Middle frontal gyrus (tissue), 1 donor: ENCODE results near the gene BEND7.
"Not testable (repeated sequence)": the region's sequence is repeated elsewhere in the genome, so short reads cannot be mapped to it uniquely, and the experiment has no call there.

ENCODE experiments used
- DNase-seq: peaks from one replicate; pipeline ENCODE4 v3.0.0-alpha.2; 2015; ENCODE audit warnings: low spot score; ENCODE audit errors: extremely low spot score

BEND7 gene

DNA sequence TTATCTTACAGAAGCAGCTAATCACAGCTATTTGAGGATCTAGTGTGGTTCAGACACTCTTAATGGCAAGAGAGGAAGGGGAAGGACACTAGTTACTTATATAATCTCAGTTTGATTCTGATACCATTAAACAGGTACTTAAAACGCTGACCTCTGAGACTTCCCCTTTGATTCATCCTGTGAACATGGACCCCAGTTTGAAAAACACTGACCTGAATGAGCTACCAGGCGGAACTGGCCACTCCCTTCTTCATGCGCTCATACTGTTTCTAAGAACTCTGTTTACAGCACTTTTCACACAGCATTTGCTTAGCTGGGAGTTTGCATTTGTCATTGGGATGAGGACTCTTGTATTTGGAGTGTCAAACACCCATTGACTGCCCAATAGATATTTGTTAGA is 45.7 kb downstream of the BEND7 start:
- no peak for DNase-seq

DNA sequence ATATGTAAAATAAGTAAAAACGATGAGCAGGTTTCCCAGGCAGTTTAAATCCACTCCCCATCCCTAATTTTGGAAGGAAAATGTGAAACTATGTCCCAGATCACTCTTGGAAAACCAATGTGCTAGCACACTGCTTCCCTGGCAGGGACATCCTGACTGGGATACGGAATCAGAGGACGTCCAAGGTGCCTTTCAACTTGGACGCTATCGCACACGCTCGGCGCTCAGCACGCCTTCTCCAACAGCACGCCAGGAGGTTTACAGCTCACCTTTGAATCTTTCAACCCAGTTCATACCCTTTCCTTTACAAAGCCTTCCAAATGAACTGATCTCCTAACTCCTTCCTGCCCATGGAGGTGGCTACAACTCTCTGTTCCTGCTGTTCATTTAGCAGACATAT is 47.1 kb downstream of the BEND7 start:
- DNase-seq: no peak

- DNase-seq: no peak
Measured at GRCh38 chr10:13475124-13475523, 53.7 kb downstream of the BEND7 start.

DNA sequence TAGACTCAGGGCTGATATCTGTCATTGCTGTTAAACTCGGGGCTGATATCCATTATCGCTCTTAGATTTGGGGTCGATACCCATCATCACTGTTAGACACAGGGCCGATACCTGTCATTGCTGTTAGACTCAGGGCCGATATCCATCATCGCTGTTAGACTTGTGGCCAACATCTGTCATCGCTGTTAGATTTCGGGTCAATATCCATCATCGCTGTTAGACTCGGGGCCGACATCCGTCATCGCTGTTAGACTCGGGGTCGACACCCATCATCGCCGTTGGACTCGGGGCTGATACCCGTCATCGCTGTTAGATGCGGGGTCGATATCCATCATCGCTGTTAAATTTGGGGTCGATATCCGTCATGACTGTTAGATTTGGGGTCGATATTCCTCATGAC is 54.8 kb downstream of the BEND7 start:
- DNase-seq: no peak

DNA sequence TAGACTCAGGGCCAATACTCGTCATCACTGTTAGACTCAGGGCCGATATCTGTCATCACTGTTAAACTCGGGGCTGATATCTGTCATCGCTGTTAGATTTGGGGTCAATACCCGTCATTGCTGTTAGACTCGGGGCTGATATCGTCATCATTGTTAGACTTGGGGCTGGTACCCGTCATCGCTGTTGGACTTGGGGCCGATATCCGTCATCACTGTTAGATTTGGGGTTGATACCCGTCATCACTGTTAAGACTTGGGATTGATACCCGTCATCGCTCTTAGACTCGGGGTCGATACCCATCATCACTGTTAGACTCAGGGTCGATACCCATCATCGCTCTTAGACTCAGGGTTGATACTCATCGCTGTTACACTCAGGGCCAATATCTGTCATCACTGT is 56.5 kb downstream of the BEND7 start:
- no peak for DNase-seq

GRCh38 chr10:13470270-13470669 is 58.5 kb downstream of the BEND7 start:
- no peak for DNase-seq

DNA sequence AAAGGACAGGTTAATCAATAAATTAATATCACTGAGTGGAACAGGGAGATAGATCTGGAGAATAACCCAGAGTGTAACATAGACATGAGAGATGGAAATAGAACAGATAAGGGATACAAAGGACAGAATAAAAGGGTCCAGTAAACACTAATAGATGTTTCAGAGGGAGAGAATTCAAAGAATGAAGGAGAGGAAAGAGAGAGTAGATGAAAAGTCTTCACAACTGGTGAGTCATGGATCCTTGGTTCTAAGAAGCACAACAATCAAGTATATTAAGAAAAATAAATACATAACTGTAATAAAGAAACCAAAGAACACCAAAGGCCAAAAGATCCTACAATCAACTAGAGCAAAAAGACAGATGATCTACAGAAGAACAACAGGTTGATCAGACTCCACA is 66.3 kb downstream of the BEND7 start:
- no peak for DNase-seq

DNA sequence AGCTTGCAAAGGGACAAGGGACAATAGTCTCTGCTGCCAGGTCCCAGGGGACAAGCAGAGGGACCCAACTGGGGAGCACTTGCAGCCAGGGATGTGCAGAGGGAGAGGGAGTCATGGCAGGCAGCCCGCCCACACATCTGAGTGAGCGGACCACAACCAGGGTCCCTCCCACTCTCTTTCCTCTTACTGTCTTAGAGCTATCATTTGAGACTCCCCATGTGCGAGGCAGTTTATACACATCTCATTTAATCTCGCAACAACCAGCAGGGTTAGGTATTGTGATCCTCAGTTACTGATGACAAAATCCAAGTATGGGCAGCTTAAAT is 70.2 kb downstream of the BEND7 start:
- no peak for DNase-seq

DNA sequence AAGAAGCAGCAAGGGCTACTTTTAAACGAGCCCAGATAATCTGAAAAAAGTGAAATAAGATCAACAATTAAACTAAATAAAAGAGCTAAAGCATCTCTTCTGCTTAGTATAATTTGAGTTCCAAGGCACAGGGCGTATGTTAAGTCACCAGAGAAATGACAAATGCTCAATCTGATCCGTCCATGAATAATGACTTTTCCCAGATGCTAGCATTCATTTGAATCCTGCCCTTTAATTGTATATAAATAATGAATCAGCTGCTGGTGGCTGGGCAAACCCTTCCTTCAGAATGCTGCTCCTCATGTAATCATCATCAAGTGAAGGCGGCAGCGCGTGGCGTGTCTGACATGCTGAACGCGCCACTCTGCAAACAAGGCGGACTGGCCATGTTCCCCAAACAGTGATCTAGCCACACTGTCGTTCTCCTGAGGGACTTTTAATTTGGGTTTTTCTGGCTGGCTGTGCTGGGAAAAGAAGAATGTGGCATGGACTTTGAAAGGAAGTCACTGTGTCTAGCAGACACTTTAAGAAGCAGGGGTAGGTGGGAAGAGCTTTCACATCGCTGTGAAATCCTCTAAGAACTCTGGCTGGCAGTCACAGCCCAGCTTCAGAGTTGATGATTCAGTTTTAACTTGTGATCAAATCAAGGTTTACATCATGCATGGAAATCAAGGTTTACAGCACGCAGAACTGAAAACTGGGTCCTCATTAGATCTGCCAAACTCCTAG is 70.7 kb downstream of the BEND7 start:
- no peak for DNase-seq

DNA sequence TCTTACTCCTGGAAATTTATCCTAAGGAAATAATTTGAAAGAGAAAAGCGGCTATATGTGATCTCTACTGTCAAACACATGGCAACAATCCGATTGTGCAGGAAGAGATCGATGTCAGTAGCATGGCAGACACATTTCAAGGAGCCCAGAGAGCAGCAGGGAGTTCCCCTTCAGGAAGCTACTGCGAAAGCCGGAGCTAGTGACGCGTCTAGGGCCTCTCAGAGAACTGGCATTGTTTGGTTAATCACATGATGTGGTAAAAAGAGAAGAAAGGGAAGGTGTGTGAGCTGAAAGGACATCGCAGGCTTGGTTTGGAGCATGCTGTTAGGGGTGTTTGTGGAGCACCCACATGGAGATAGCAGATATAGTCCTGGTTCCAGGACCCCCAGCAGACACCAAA is 74.9 kb downstream of the BEND7 start:
- DNase-seq: no peak

GRCh38 chr10:13450069-13450468 is 78.7 kb downstream of the BEND7 start:
- no peak for DNase-seq

DNA sequence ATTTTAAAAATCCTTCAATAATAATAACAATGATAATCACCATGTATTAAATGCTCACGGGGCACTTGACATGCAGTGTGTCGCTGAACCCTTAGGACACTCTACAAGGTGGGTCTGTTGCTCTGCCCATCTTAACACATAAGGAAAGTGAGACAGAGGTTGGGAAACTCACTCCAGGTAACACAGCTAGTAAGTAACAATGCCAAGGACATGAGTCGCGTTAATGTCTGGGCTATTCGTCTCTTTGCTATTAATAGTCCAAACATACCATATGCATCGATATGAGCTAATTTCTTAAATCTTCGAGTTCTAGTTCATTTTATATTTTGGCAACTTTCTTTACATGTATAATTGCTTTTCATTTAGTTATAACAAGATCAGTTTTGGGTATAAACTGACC is 79.5 kb downstream of the BEND7 start:
- DNase-seq: no peak

GRCh38 chr10:13448216-13448615 is 80.6 kb downstream of the BEND7 start:
- no peak for DNase-seq

GRCh38 chr10:13445656-13446400 is 83.0 kb downstream of the BEND7 start:
- DNase-seq: no peak

GRCh38 chr10:13441476-13441875 is 87.3 kb downstream of the BEND7 start:
- no peak for DNase-seq

DNA sequence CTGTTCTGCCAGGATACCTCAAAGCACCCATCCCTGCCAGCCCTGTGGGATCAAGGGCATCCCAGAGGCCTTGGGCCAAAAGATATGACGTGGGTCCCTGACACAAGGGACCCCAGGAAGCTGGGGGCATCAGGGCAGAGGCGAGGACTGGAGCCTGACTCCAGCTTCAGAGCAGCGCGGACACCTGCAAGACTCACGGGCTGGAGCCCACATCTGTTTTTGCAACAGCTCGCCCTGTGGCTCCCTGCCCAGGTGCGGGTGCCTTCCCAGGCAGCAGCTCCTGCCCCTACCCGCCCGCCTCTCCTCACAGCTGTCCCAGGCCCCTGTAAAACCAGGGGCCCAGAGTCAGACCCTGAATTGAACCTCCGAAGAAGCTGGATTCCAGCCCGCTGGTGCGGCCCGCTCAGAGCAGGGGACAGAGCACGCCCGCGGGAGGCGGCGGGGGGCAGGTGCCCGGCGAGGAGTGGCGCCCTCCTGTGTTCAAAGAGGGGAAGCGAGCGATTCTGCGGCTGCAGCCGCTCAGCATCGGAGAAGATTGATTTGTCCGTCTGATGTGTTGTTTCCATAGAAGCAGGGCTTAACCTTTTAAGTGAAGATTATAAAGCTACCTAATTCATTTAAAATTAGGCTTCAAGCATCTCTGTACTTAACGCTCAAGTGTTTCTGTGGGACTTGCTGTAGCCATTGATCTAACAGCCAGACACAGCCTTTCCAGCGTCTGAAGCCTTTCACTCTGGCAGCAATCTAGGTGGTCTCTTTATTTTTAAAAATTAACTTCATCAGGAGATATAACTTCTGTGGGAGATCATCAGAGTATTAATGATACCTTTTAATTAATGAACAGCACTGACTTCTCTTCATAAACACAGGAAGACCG is 88.4 kb downstream of the BEND7 start:
- DNase-seq: no peak

- no peak for DNase-seq
Measured at GRCh38 chr10:13439313-13440184, 89.3 kb downstream of the BEND7 start.

GRCh38 chr10:13437026-13437555 is 91.7 kb downstream of the BEND7 start:
- DNase-seq: no peak

- not testable (repeated sequence) for DNase-seq
Measured at GRCh38 chr10:13427943-13428342, 100.9 kb downstream of the BEND7 start.

GRCh38 chr10:13425397-13425796 is 103.4 kb downstream of the BEND7 start:
- no peak for DNase-seq

DNA sequence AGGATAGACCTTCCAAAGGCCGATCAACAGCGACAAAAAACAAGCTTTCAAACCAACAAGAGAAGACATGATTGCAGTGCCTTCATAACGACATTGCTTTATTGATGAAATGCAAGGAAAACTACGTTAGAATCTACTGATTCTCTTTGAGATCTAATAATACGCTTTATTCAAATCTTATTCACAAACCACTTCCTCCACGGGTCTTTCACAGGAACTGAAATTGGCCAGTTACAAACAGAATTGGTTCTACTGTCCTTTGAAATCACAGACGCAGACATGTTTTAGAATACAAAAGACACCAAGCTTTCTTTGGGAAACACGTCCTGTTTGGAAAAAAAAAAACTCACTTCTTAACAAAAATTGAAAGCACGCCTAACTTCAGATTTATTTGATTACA is 106.0 kb downstream of the BEND7 start:
- no peak for DNase-seq
